Glutamatergic neuron (in vitro differentiated cells): Measurements from ENCODE around the gene LMTK3. TPM values are rescaled to one million over a fixed set of nuclear protein-coding genes. Genes with fewer than 3 reads are reported as not detected.
"Not testable (repeated sequence)": the region's sequence is repeated elsewhere in the genome, so short reads cannot be mapped to it uniquely, and the experiment has no call there.

Experiments
- DNase-seq: peaks from one replicate; pipeline ENCODE4 v3.0.0; 2022
- H3K27ac Mint-ChIP-seq: one replicate; pipeline ENCODE4 v1.8.0; 2020; ENCODE audit warnings: mild to moderate bottlenecking, mixed read lengths, inconsistent platforms; ENCODE audit not compliant: unreplicated experiment
- H3K27me3 Mint-ChIP-seq: one replicate; pipeline ENCODE4 v1.8.0; 2020; ENCODE audit warnings: mild to moderate bottlenecking, moderate library complexity, mixed read lengths, inconsistent platforms; ENCODE audit not compliant: unreplicated experiment
- H3K36me3 Mint-ChIP-seq: one replicate; pipeline ENCODE4 v1.8.0; 2020; ENCODE audit warnings: mild to moderate bottlenecking, mixed read lengths, inconsistent platforms; ENCODE audit not compliant: unreplicated experiment
- H3K4me1 Mint-ChIP-seq: one replicate; pipeline ENCODE4 v1.8.0; 2020; ENCODE audit warnings: mild to moderate bottlenecking, low read depth, mixed read lengths, inconsistent platforms; ENCODE audit not compliant: unreplicated experiment
- H3K4me3 Mint-ChIP-seq: one replicate; pipeline ENCODE4 v1.8.0; 2020; ENCODE audit warnings: mild to moderate bottlenecking, mixed read lengths, inconsistent platforms; ENCODE audit not compliant: unreplicated experiment
- H3K9me3 Mint-ChIP-seq: one replicate; pipeline ENCODE4 v1.8.0; 2020; ENCODE audit warnings: mild to moderate bottlenecking, moderate library complexity, mixed read lengths, inconsistent platforms; ENCODE audit not compliant: unreplicated experiment
- CTCF ChIP-seq: fragments of 200-600 bp; sonication (generic); IDR thresholded peaks from one replicate; pipeline ENCODE4 v1.5.0; 2021; ENCODE audit not compliant: partially characterized antibody, unreplicated experiment
- total RNA-seq: library from RNA; stranded (reverse); fragmentation: NEBNext Ultra II Directional; extraction: Animal tissue kit (Norgen Biotek cat#: 25700); gene quantifications from one replicate; pipeline ENCODE4 v1.2.1, GENCODE V29; 2021; ENCODE audit not compliant: unreplicated experiment

LMTK3 gene
- total RNA-seq, 1 donor from 2014 or later: 36.3 TPM

GRCh38 chr19:48539503-48540096, 28.0 kb upstream of the LMTK3 start:
- H3K36me3 Mint-ChIP-seq: no peaks in the 10 kb centered on the region
- H3K9me3 Mint-ChIP-seq: peaks cover 1% of the 10 kb centered on the region
- TF ChIP-seq CTCF: no peak
- H3K27ac Mint-ChIP-seq: no peak overlapping the region
- H3K4me1 Mint-ChIP-seq: no peaks in the 10 kb centered on the region
- H3K4me3 Mint-ChIP-seq: no peak overlapping the region
- no peak for DNase-seq
- peaks cover 2% of the 10 kb centered on the region for H3K27me3 Mint-ChIP-seq

- not testable (repeated sequence) for H3K27me3 Mint-ChIP-seq, H3K9me3 Mint-ChIP-seq
These were observed 26.4 kb upstream of the LMTK3 start for GRCh38 chr19:48538057-48538456.

GRCh38 chr19:48537541-48537940, 25.9 kb upstream of the LMTK3 start:
- no peak for DNase-seq
- no peak overlapping the region for H3K27ac Mint-ChIP-seq
- peaks cover 1% of the 10 kb centered on the region for H3K9me3 Mint-ChIP-seq
- TF ChIP-seq CTCF: no peak
- no peaks in the 10 kb centered on the region for H3K4me1 Mint-ChIP-seq
- H3K4me3 Mint-ChIP-seq: no peak overlapping the region
- H3K27me3 Mint-ChIP-seq: peaks cover 2% of the 10 kb centered on the region
- no peaks in the 10 kb centered on the region for H3K36me3 Mint-ChIP-seq

More at GRCh38 chr19:48538057-48538456, 26.4 kb upstream of the LMTK3 start:
- not testable (repeated sequence) for DNase-seq, H3K27ac Mint-ChIP-seq, H3K4me3 Mint-ChIP-seq, H3K4me1 Mint-ChIP-seq, H3K36me3 Mint-ChIP-seq

DNA sequence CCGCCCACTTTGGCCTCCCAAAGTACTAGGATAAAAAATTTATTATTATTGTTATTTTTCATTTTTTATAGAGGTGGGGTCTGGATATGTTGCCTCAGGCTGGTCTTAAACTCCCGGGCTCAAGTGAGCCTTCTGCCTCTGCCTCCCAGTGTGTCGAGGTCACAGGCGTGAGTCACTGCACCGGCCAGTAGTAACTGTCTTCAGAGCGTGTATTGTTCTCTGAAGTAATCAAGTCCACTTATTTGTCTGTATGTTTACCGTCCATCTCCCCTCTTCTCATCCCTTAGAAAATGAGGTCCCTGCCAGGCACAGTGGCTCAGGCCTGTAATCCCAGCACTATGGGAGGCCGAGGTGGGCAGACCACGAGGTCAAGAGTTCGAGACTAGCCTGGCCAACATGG, 22.1 kb upstream of the LMTK3 start:
- Mint-ChIP-seq H3K4me3 (no peak overlapping the region), H3K36me3 (peaks cover 3% of the 10 kb centered on the region), H3K27me3 (no peaks in the 10 kb centered on the region), H3K4me1 (peaks cover 5% of the 10 kb centered on the region), H3K9me3 (no peaks in the 10 kb centered on the region), H3K27ac (no peak overlapping the region)
- TF ChIP-seq CTCF: no peak
- no peak for DNase-seq

GRCh38 chr19:48530770-48531169, 19.1 kb upstream of the LMTK3 start:
- no peak for DNase-seq
- H3K36me3 Mint-ChIP-seq: peaks cover 3% of the 10 kb centered on the region
- peaks cover 2% of the 10 kb centered on the region for H3K9me3 Mint-ChIP-seq
- H3K4me3 Mint-ChIP-seq: no peak overlapping the region
- H3K27ac Mint-ChIP-seq: peak overlapping the region; percentile 48
- TF ChIP-seq CTCF: no peak
- H3K4me1 Mint-ChIP-seq: peaks cover 5% of the 10 kb centered on the region
- H3K27me3 Mint-ChIP-seq: peaks cover 3% of the 10 kb centered on the region
